Fibroblast of peridontal ligament (primary cell): ENCODE results near the gene KCNN3.

Experiments
- DNase-seq: peaks from one replicate; pipeline ENCODE4 v3.0.0-alpha.2; 2010; ENCODE audit errors: extremely low read depth

The KCNN3 gene

GRCh38 chr1:154860156-154860870 is 9.8 kb downstream of the KCNN3 start:
- DNase-seq: no peak

GRCh38 chr1:154859786-154860155 is 10.3 kb downstream of the KCNN3 start:
- DNase-seq: no peak

- no peak for DNase-seq
These were observed 10.8 kb downstream of the KCNN3 start for GRCh38 chr1:154859151-154859785.

- no peak for DNase-seq
These were observed 12.5 kb downstream of the KCNN3 start for GRCh38 chr1:154857441-154858215.

- no peak for DNase-seq
These were observed 13.1 kb downstream of the KCNN3 start for GRCh38 chr1:154857022-154857421.

- no peak for DNase-seq
These were observed 13.5 kb downstream of the KCNN3 start for GRCh38 chr1:154856544-154856943.

- DNase-seq: no peak
These were observed 14.0 kb downstream of the KCNN3 start for GRCh38 chr1:154856049-154856448.

- DNase-seq: no peak
These were observed 14.8 kb downstream of the KCNN3 start for GRCh38 chr1:154855186-154855851.

GRCh38 chr1:154852845-154853244 is 17.2 kb downstream of the KCNN3 start:
- DNase-seq: no peak

- no peak for DNase-seq
These were observed 18.5 kb downstream of the KCNN3 start for GRCh38 chr1:154851392-154852177.

- DNase-seq: no peak
These were observed 20.4 kb downstream of the KCNN3 start for GRCh38 chr1:154849645-154850131.

GRCh38 chr1:154848983-154849382 is 21.1 kb downstream of the KCNN3 start:
- DNase-seq: no peak

GRCh38 chr1:154847891-154848290 is 22.2 kb downstream of the KCNN3 start:
- DNase-seq: no peak

GRCh38 chr1:154846565-154847442 is 23.3 kb downstream of the KCNN3 start:
- DNase-seq: no peak

GRCh38 chr1:154845879-154846278 is 24.2 kb downstream of the KCNN3 start:
- no peak for DNase-seq

GRCh38 chr1:154845174-154845573 is 24.9 kb downstream of the KCNN3 start:
- no peak for DNase-seq

- no peak for DNase-seq
These were observed 25.8 kb downstream of the KCNN3 start for GRCh38 chr1:154844297-154844681.

- DNase-seq: no peak
These were observed 26.3 kb downstream of the KCNN3 start for GRCh38 chr1:154843636-154844296.

- DNase-seq: no peak
These were observed 27.4 kb downstream of the KCNN3 start for GRCh38 chr1:154842635-154843034.

- no peak for DNase-seq
These were observed 28.7 kb downstream of the KCNN3 start for GRCh38 chr1:154841384-154841783.
